Fibroblast of the conjunctiva (primary cell): ENCODE results near the gene RUFY3.
"Not testable (repeated sequence)": the region's sequence is repeated elsewhere in the genome, so short reads cannot be mapped to it uniquely, and the experiment has no call there.

Experiments
- DNase-seq: peaks from one replicate; pipeline ENCODE4 v3.0.0-alpha.2; 2010; ENCODE audit warnings: low read depth

RUFY3 gene

GRCh38 chr4:70721747-70722146 is at the start of gene RUFY3:
TSS of gene RUFY3 (plus strand) at chr4:70721964. CDS start at chr4:70722574, 610 bp downstream.
- DNase-seq: peak; percentile 94

GRCh38 chr4:70674191-70674590 is 47.6 kb upstream of the RUFY3 start:
- DNase-seq: no peak

- DNase-seq: no peak
Measured at GRCh38 chr4:70674731-70675130, 47.0 kb upstream of the RUFY3 start.

GRCh38 chr4:70676554-70677090 is 45.1 kb upstream of the RUFY3 start:
- no peak for DNase-seq

- DNase-seq: no peak
Measured at GRCh38 chr4:70678383-70678999, 43.3 kb upstream of the RUFY3 start.

GRCh38 chr4:70680934-70681333 is 40.8 kb upstream of the RUFY3 start:
- DNase-seq: no peak

- DNase-seq: no peak
Measured at GRCh38 chr4:70681704-70682103, 40.1 kb upstream of the RUFY3 start.

- DNase-seq: not testable (repeated sequence)
Measured at GRCh38 chr4:70682142-70682541, 39.6 kb upstream of the RUFY3 start.

- DNase-seq: no peak
Measured at GRCh38 chr4:70687392-70687791, 34.4 kb upstream of the RUFY3 start.

GRCh38 chr4:70687821-70688794 is 33.7 kb upstream of the RUFY3 start, which contains the start of gene UTP3:
TSS of gene UTP3 (plus strand) at chr4:70688532. CDS start at chr4:70688678, 146 bp downstream.
- DNase-seq: peak; percentile 97

- DNase-seq: no peak
Measured at GRCh38 chr4:70688795-70689231, 33.0 kb upstream of the RUFY3 start.

GRCh38 chr4:70691661-70692060 is 30.1 kb upstream of the RUFY3 start:
- DNase-seq: no peak

- DNase-seq: not testable (repeated sequence)
Measured at GRCh38 chr4:70694633-70695032, 27.1 kb upstream of the RUFY3 start.

- DNase-seq: not testable (repeated sequence)
Measured at GRCh38 chr4:70698435-70698834, 23.3 kb upstream of the RUFY3 start.

- DNase-seq: no peak
Measured at GRCh38 chr4:70700712-70701111, 21.1 kb upstream of the RUFY3 start.

- DNase-seq: no peak
Measured at GRCh38 chr4:70701271-70701670, 20.5 kb upstream of the RUFY3 start.

- not testable (repeated sequence) for DNase-seq
Measured at GRCh38 chr4:70702592-70702991, 19.2 kb upstream of the RUFY3 start.

- no peak for DNase-seq
Measured at GRCh38 chr4:70703619-70704214, 18.0 kb upstream of the RUFY3 start.

- DNase-seq: peak; percentile 53
Measured at GRCh38 chr4:70704215-70704930, 17.4 kb upstream of the RUFY3 start.

GRCh38 chr4:70704931-70705182 is 16.9 kb upstream of the RUFY3 start:
- no peak for DNase-seq

- DNase-seq: no peak
Measured at GRCh38 chr4:70705183-70706043, 16.4 kb upstream of the RUFY3 start.
